T-cell (primary cell): ENCODE data around the gene AMY1B. TPM values are rescaled to one million over a fixed set of nuclear protein-coding genes. Genes with fewer than 3 reads are reported as not detected.
A peak's percentile ranks its signal among the peaks of the same experiment; 100 is the strongest.
"Not testable (repeated sequence)": the region's sequence is repeated elsewhere in the genome, so short reads cannot be mapped to it uniquely, and the experiment has no call there.

Experiments used
- ATAC-seq, 4 experiments: fragments of 200-7000 bp in 3 of 4; fragments of 150-1000 bp in 1 of 4; cut with Tn5 transposase; replicated peaks in 1 of 4; 1 replicate in 3 of 4; 2 replicates in 1 of 4; pipeline ENCODE4 v1.10.0; 2021; ENCODE audit warnings: moderate library complexity in 3 of 4, mild to moderate bottlenecking in 2 of 4, moderate number of reproducible peaks in 1 of 4
- CTCF ChIA-PET, 2 donors: fragments of 300-600 bp; sonication (Branson Sonifier 250); formaldehyde crosslinking; loops; one replicate each; lab custom pipeline; 2022; ENCODE audit warnings: antibody characterized with exemption in 2 of 2; lab: Charles Lee
- POLR2A ChIA-PET, 2 donors: fragments of 300-600 bp; sonication (Branson Sonifier 250); formaldehyde crosslinking; loops; one replicate each; lab custom pipeline; 2022; ENCODE audit warnings: antibody characterized with exemption in 2 of 2; lab: Charles Lee
- DNase-seq, 35 experiments: peaks; one replicate each; pipeline versions ENCODE4 v3.0.0 to v3.0.0-alpha.2; 2013 to 2023
- H3K27ac ChIP-seq: one replicate; pipeline ENCODE4 v1.5.1; 2013; ENCODE audit warnings: low read length
- H3K27me3 ChIP-seq, 2 experiments: replicated peaks in 1 of 2; 1 replicate in 1 of 2; 2 replicates in 1 of 2; pipeline versions ENCODE4 v1.6.1 to v1.7.0; 2013; ENCODE audit warnings: low read length in 1 of 2, mixed read lengths in 1 of 2; ENCODE audit not compliant: control insufficient read depth in 2 of 2, insufficient read depth in 2 of 2; ENCODE audit errors: extremely low read depth in 1 of 2
- H3K36me3 ChIP-seq, 2 donors: 1 replicate in 1 of 2; 2 replicates in 1 of 2; pipeline versions ENCODE4 v1.6.1 to v1.7.0; 2013; ENCODE audit warnings: low read length in 1 of 2; ENCODE audit not compliant: control insufficient read depth in 2 of 2, insufficient read depth in 1 of 2; ENCODE audit errors: extremely low read depth in 1 of 2
- H3K4me1 ChIP-seq, 2 experiments: 1 replicate in 1 of 2; 2 replicates in 1 of 2; pipeline versions ENCODE4 v1.6.1 to v1.7.0; 2013; ENCODE audit warnings: low read length in 2 of 2, mixed read lengths in 1 of 2; ENCODE audit not compliant: insufficient read depth in 2 of 2, control insufficient read depth in 1 of 2; ENCODE audit errors: extremely low read depth in 1 of 2
- H3K4me3 ChIP-seq, 2 donors: 1 replicate in 1 of 2; 2 replicates in 1 of 2; pipeline versions ENCODE4 v1.5.1 to v1.7.0; 2013; ENCODE audit warnings: mild to moderate bottlenecking in 2 of 2, low read length in 1 of 2, moderate library complexity in 1 of 2; ENCODE audit not compliant: control insufficient read depth in 1 of 2; ENCODE audit errors: extremely low read depth in 1 of 2
- H3K9me3 ChIP-seq: 2 replicates; pipeline ENCODE4 v1.7.0; 2013
- H3K27ac Mint-ChIP-seq, 2 donors: one replicate each; pipeline ENCODE4 v1.8.0; 2020 to 2021; ENCODE audit warnings: mild to moderate bottlenecking in 2 of 2, mixed read lengths in 2 of 2
- H3K27me3 Mint-ChIP-seq, 2 donors: one replicate each; pipeline ENCODE4 v1.8.0; 2021 to 2022; ENCODE audit warnings: mixed read lengths in 2 of 2
- H3K36me3 Mint-ChIP-seq: one replicate; pipeline ENCODE4 v1.8.0; 2021; ENCODE audit warnings: mixed read lengths
- H3K4me1 Mint-ChIP-seq, 3 donors: one replicate each; pipeline ENCODE4 v1.8.0; 2020 to 2022; ENCODE audit warnings: mixed read lengths in 3 of 3, mild to moderate bottlenecking in 1 of 3
- H3K4me3 Mint-ChIP-seq, 3 donors: one replicate each; pipeline ENCODE4 v1.8.0; 2020 to 2022; ENCODE audit warnings: mild to moderate bottlenecking in 3 of 3, mixed read lengths in 3 of 3, moderate library complexity in 3 of 3
- H3K9me3 Mint-ChIP-seq, 3 donors: one replicate each; pipeline ENCODE4 v1.8.0; 2020 to 2022; ENCODE audit warnings: mixed read lengths in 3 of 3
- WGBS: methylation state at CpG from one replicate; pipeline ENCODE4 v1.1.5; 2013; ENCODE audit warnings: missing lambda C conversion rate; ENCODE audit not compliant: insufficient coverage; 5-methylcytosine and 5-hydroxymethylcytosine counted together
- total RNA-seq, 35 experiments: library from RNA in 6 of 35; stranded (reverse) in 6 of 35; fragments of 120-200 nt in 1 of 35; gene quantifications; one replicate each; pipeline versions ENCODE4 v1.2.1 to v1.2.4 and lab custom pipeline; 2013 to 2026

AMY1B gene
- total RNA-seq, 5 donors from 2014 or later (not counting 1 experiment from before 2014, with no cell fraction given) = not detected

DNA sequence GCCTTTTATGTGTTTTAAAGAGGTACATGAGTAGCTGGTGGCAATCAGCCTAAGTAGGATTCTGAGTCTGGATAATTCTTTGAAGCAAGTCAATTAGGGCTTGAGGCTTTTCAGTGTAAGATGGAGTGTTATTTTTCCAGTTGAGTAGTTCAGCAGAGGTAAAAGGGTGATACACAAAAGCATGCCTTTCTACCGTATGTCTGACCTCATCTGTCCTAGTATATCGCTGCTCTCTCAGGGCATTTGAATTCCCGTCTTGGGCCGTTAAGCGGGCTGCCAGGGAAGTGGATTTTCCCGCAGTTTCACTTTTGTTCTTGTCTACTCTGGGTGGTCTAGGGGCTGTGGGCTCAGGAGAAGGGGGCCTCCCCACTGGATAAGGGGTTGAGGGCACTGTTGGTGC, 41.9 kb downstream of the AMY1B start:
- no CpG with 5 or more reads among the region's 6 CpGs for WGBS
- H3K27me3 ChIP-seq, H3K36me3 ChIP-seq, ATAC-seq, H3K4me1 ChIP-seq, H3K9me3 ChIP-seq, H3K4me3 Mint-ChIP-seq, H3K36me3 Mint-ChIP-seq, H3K27ac ChIP-seq, H3K4me3 ChIP-seq, CTCF ChIA-PET, H3K4me1 Mint-ChIP-seq, DNase-seq, H3K9me3 Mint-ChIP-seq, POLR2A ChIA-PET, H3K27me3 Mint-ChIP-seq, H3K27ac Mint-ChIP-seq: not testable (repeated sequence)

DNA sequence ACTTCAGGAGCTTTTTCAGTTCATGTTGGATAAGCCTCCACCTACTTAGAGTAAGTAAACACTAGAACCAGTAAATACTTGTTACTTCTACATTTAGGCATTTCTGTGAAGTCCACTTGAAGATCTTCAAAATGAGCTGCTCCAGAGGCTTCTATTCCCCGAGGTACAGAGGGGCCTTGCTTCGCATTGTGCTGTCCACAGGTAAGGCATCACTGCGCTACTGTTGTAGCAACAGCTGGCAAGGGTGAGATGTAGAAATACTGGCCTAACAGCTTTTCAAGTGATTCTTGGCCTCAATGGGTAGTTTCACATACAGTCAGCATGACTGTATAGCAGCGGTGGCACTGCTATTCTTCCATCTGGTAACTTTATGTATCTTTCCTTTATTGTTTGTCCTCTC, 45.1 kb downstream of the AMY1B start:
- CTCF ChIA-PET, H3K36me3 Mint-ChIP-seq, POLR2A ChIA-PET: not testable (repeated sequence)

DNA sequence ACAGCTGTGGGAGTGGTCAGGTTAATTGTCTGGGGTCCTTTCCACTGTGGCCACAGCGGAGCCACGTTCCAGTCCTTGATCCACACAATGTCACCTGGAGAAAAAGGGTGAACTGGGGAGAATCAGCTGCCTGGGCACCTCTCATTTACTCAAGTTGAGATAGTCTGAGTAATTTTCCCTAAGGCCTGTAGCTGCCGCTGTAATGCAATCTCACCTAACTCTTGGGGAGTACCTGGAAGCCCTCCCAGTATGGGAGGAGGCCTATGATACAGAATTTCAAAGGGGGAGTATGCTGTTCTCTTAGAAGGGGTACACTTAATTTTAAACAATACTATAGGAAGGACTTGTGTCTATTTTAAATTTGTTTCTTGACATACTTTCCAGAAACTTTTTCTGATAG, 45.7 kb downstream of the AMY1B start:
- H3K4me3 Mint-ChIP-seq, H3K27me3 Mint-ChIP-seq, H3K27ac ChIP-seq, H3K4me3 ChIP-seq, CTCF ChIA-PET, H3K9me3 Mint-ChIP-seq, DNase-seq, H3K27me3 ChIP-seq, H3K36me3 ChIP-seq, H3K36me3 Mint-ChIP-seq, H3K4me1 Mint-ChIP-seq, ATAC-seq, H3K9me3 ChIP-seq, POLR2A ChIA-PET, H3K27ac Mint-ChIP-seq, H3K4me1 ChIP-seq: not testable (repeated sequence)
- WGBS = no CpG with 5 or more reads among the region's 3 CpGs

More for the DNA sequence above, 45.1 kb downstream of the AMY1B start:
- H3K4me1 Mint-ChIP-seq, H3K9me3 Mint-ChIP-seq, H3K27me3 ChIP-seq, H3K9me3 ChIP-seq, H3K4me3 ChIP-seq, H3K4me3 Mint-ChIP-seq, DNase-seq, H3K27me3 Mint-ChIP-seq, H3K36me3 ChIP-seq, H3K27ac Mint-ChIP-seq, H3K4me1 ChIP-seq, H3K27ac ChIP-seq: not testable (repeated sequence)
- peak in 1 of 4 experiments; percentile 4 for ATAC-seq
- WGBS = no CpG with 5 or more reads among the region's 4 CpGs

- H3K36me3 Mint-ChIP-seq, H3K4me3 Mint-ChIP-seq, ATAC-seq, H3K36me3 ChIP-seq, H3K27ac ChIP-seq, H3K4me1 Mint-ChIP-seq, POLR2A ChIA-PET, CTCF ChIA-PET, H3K9me3 ChIP-seq, H3K27ac Mint-ChIP-seq, DNase-seq, H3K4me1 ChIP-seq, H3K9me3 Mint-ChIP-seq, H3K4me3 ChIP-seq, H3K27me3 Mint-ChIP-seq, H3K27me3 ChIP-seq: not testable (repeated sequence)
- WGBS = no CpG with 5 or more reads among the region's 3 CpGs
Observed at GRCh38 chr1:103643908-103644307, 52.1 kb downstream of the AMY1B start.

DNA sequence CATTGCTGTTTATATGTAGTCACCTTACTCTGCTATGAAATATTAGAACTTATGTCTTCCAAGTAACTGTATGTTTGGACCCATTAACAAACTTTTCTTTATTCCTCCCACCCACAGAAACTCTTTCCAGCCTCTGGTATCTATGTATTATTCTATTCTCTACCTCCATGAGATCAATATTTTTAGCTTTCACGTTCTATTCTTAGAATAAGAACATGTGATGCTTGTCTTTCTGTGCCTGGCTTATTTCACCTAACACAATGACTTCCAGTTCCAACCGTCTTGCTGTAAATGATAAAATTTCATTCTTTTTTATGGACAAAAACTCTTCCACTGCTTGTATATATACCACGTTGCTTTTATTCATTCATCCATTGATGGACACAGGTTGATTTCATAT, 54.8 kb downstream of the AMY1B start:
- H3K9me3 ChIP-seq, H3K4me3 Mint-ChIP-seq, H3K9me3 Mint-ChIP-seq, H3K36me3 ChIP-seq, POLR2A ChIA-PET, H3K27ac ChIP-seq, DNase-seq, CTCF ChIA-PET, ATAC-seq, H3K4me1 Mint-ChIP-seq, H3K4me1 ChIP-seq, H3K36me3 Mint-ChIP-seq, H3K27ac Mint-ChIP-seq, H3K27me3 Mint-ChIP-seq, H3K4me3 ChIP-seq, H3K27me3 ChIP-seq: not testable (repeated sequence)
- WGBS = no CpG with 5 or more reads among the region's 3 CpGs

Other genes starting within 250 kb of the AMY1B start
- gene RNPC3, start 170.5 kb downstream of the AMY1B start, total RNA-seq = 10 to 100 TPM; 49.9 to 63.4 (median 54.5) TPM
- 10 to 100 TPM; 35.4 to 44.4 (median 42.2) TPM for gene AMY2B, start 124.6 kb downstream of the AMY1B start, total RNA-seq
- 1 to 10 TPM in 1 of 5 donors, under 1 TPM in 2, not detected in 2; 0.82 to 1.6 (median 0.98) TPM for gene AMY2A, start 78.8 kb downstream of the AMY1B start, total RNA-seq
- gene AMY1A, start 40.5 kb downstream of the AMY1B start, total RNA-seq = not detected
- gene AMY1C, start 53.7 kb upstream of the AMY1B start, total RNA-seq = not detected